Measurements from ENCODE around the gene C10orf62.

The C10orf62 gene

GRCh38 chr10:97585439-97585811 is 4.1 kb upstream of the C10orf62 start:
- H3K9me3 ChIP-seq (ENCODE audit: control insufficient read depth, low read length) = no peaks in the 10 kb centered on the region
- H3K4me3 ChIP-seq (ENCODE audit: low read depth, low read length) = no peak overlapping the region
- H2AFZ ChIP-seq = no peak overlapping the region
- H3K4me1 ChIP-seq = peaks cover 18% of the 10 kb centered on the region
- TF ChIP-seq CTCF (IDR thresholded peaks at IDR 0.05) = no peak
- H3K36me3 ChIP-seq (ENCODE audit: control insufficient read depth, insufficient read depth, low read length) = no peaks in the 10 kb centered on the region
- H3K79me2 ChIP-seq = peaks cover 16% of the 10 kb centered on the region
- no peaks in the 10 kb centered on the region for H3K27me3 ChIP-seq (ENCODE audit: control insufficient read depth, insufficient read depth, low read length)
- H3K4me2 ChIP-seq (ENCODE audit: low read length) = no peak overlapping the region
- H3K27ac ChIP-seq = no peak overlapping the region
- no peak overlapping the region for H3K9ac ChIP-seq

GRCh38 chr10:97587183-97587582 is 2.3 kb upstream of the C10orf62 start:
- H3K4me1 ChIP-seq = peaks cover 18% of the 10 kb centered on the region
- H3K36me3 ChIP-seq (ENCODE audit: control insufficient read depth, insufficient read depth, low read length) = no peaks in the 10 kb centered on the region
- no peaks in the 10 kb centered on the region for H3K27me3 ChIP-seq (ENCODE audit: control insufficient read depth, insufficient read depth, low read length)
- H3K4me2 ChIP-seq (ENCODE audit: low read length) = no peak overlapping the region
- no peak overlapping the region for H3K27ac ChIP-seq
- peaks cover 16% of the 10 kb centered on the region for H3K79me2 ChIP-seq
- no peak for TF ChIP-seq CTCF (IDR thresholded peaks at IDR 0.05)
- H3K4me3 ChIP-seq (ENCODE audit: low read depth, low read length) = no peak overlapping the region
- H3K9ac ChIP-seq = no peak overlapping the region
- no peaks in the 10 kb centered on the region for H3K9me3 ChIP-seq (ENCODE audit: control insufficient read depth, low read length)
- no peak overlapping the region for H2AFZ ChIP-seq

GRCh38 chr10:97590082-97590747 is 694 bp downstream of the C10orf62 start:
- no peak for TF ChIP-seq CTCF (IDR thresholded peaks at IDR 0.05)
- H2AFZ ChIP-seq = no peak overlapping the region
- H3K9me3 ChIP-seq (ENCODE audit: control insufficient read depth, low read length) = no peaks in the 10 kb centered on the region
- H3K79me2 ChIP-seq = peaks cover 10% of the 10 kb centered on the region
- no peak overlapping the region for H3K9ac ChIP-seq
- H3K27me3 ChIP-seq (ENCODE audit: control insufficient read depth, insufficient read depth, low read length) = no peaks in the 10 kb centered on the region
- H3K4me3 ChIP-seq (ENCODE audit: low read depth, low read length) = no peak overlapping the region
- peaks cover 4% of the 10 kb centered on the region for H3K4me1 ChIP-seq
- no peak overlapping the region for H3K4me2 ChIP-seq (ENCODE audit: low read length)
- H3K36me3 ChIP-seq (ENCODE audit: control insufficient read depth, insufficient read depth, low read length) = no peaks in the 10 kb centered on the region
- H3K27ac ChIP-seq = no peak overlapping the region

GRCh38 chr10:97590748-97591495 is 1.4 kb downstream of the C10orf62 start:
- TF ChIP-seq CTCF (IDR thresholded peaks at IDR 0.05) = no peak
- Histone ChIP-seq H3K27ac (no peak overlapping the region), H3K79me2 (peaks cover 5% of the 10 kb centered on the region)

More at GRCh38 chr10:97590748-97591495, 1.4 kb downstream of the C10orf62 start:
- H2AFZ ChIP-seq = no peak overlapping the region
- H3K4me3 ChIP-seq (ENCODE audit: low read depth, low read length) = no peak overlapping the region
- no peaks in the 10 kb centered on the region for H3K36me3 ChIP-seq (ENCODE audit: control insufficient read depth, insufficient read depth, low read length)
- no peaks in the 10 kb centered on the region for H3K27me3 ChIP-seq (ENCODE audit: control insufficient read depth, insufficient read depth, low read length)
- no peak overlapping the region for H3K4me2 ChIP-seq (ENCODE audit: low read length)
- H3K9me3 ChIP-seq (ENCODE audit: control insufficient read depth, low read length) = no peaks in the 10 kb centered on the region
- H3K9ac ChIP-seq = no peak overlapping the region
- no peaks in the 10 kb centered on the region for H3K4me1 ChIP-seq
